Activated gamma-delta T cell treated with anti-CD3 and anti-CD28 coated beads, Interleukin-2, amount 50 U/mL, for 16 hours (primary cell): ENCODE results near the gene CWC15.
"Not testable (repeated sequence)": the region's sequence is repeated elsewhere in the genome, so short reads cannot be mapped to it uniquely, and the experiment has no call there.

Source experiments
- DNase-seq: peaks from one replicate; pipeline ENCODE4 v3.0.0-alpha.2; 2020; ENCODE audit warnings: low read depth

The CWC15 gene

DNA sequence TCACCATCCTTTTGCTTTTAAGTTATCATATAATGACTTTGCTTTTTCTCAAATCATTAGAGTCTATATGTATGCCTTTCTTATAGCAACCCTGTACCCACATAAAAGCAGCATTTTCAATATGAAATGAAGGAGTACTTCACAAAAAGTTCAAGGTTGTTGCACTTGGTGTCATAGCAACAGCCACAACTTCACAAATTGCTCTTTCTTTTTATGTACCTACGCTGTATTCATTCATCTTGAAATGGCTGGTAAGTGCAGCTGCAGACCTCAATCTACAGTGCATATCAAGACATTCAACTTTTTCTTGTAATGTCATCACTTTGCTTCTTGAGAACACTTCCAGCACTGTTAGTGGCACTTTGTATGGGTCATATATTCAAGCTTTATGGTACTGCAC lies 18.6 kb downstream of the CWC15 start:
- DNase-seq, result no peak

- no peak for DNase-seq
These were observed 25.2 kb downstream of the CWC15 start for GRCh38 chr11:94948070-94948617.

DNA sequence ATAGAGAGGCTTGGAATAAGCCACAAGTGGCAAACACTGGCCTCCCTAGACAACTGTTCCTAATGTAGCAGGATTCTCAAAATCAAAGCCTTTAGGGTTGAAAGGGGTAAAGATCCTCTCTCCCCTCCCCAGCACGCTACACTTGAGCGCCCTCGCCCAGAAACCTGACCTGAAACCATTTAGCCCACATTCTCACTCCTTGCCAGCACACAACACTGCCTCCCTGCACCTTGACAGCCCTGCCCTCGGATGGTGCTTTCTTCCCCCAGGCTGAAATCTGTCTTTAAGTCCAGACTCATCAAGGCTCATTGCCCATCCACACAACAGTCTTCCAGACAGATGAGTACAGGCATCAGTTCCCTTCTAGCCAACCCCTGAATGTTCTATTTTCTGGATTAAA lies 26.5 kb downstream of the CWC15 start:
- DNase-seq, result no peak

DNA sequence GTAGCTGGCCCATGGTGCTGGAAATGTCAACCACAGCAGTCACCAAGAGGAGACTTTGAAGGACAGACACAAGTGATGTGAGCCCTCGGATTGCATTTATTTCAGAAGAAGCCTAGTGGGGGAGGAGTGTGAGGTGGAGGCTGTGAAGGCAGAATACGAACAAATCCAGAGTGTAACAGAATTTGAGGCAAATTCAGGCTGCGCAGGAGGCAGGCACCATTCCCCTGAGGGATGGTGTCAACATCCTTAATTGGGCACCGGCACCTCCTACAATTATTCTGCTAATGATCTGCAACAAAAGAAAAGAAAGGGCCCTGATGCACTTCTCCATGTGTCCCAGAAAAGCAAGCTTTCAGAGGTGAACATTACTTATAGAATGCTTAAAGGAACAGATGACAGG lies 32.2 kb downstream of the CWC15 start:
- DNase-seq, result no peak

DNA sequence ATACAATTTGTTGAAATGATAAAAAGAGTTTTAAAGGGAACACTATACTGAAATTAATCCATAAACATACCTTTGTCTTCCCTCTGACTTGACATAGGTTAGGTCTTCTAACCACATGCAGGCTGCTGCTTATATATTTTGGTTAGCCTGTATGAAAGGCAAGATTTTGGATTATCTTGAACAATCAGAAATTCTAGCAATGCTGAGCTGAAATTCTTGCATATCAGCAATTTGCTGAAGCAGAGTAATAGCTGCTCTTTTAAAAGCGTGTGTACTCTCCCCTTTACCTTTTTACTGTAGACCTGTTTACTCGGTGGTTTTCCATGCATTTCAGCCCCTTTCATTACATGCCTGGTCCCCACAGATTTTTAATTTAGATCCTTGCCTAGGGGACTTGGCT lies 34.0 kb downstream of the CWC15 start:
- no peak for DNase-seq

GRCh38 chr11:94938095-94939055 lies 35.0 kb downstream of the CWC15 start:
- DNase-seq, result no peak

GRCh38 chr11:94934846-94935245 lies 38.5 kb downstream of the CWC15 start:
- no peak for DNase-seq

- DNase-seq, result no peak
These were observed 39.0 kb downstream of the CWC15 start for GRCh38 chr11:94934362-94934761.

DNA sequence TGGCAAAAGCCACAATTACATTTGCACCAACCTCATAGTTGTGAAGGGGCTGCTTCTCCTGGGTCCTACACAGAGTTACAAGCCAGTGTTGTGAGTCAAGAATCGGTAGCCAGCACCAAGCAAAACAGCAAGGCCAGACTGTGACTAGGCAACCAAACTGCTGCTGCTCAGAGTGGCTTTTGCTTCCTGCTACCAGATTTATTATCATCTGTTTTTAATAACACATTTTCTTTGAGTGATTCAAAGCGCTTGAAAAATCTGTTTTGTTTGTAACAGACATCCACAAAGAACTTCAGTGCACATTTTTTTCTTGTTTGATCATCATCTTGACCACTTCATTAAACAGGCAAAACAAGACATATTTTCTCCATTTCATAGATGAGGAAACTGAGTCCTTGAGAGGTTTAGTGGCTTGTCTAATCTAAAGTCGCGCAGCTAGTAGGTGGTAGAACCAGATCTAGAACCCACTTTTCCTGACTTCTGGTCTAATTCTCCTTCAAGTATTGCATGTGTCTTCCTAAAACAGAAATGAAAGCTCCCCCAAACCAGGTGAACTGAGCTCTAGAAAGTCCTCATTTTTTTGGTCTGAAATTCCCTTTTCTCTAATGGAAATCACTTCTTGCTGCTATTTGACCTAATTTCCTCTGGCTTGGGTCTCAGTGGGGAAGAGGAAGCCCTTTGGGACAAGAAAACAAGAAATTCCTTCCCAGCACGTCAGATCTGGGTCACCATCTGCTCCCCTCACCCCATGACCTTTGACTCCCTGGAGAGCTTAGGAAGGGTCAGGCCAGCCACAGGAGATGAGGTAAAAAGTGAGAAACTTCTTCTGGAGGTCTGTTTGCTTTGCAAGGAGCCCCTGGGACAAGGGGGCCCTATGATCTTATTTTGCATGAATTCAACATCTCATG lies 39.9 kb downstream of the CWC15 start:
- no peak for DNase-seq

GRCh38 chr11:94932503-94932902 lies 40.9 kb downstream of the CWC15 start:
- DNase-seq, result no peak

DNA sequence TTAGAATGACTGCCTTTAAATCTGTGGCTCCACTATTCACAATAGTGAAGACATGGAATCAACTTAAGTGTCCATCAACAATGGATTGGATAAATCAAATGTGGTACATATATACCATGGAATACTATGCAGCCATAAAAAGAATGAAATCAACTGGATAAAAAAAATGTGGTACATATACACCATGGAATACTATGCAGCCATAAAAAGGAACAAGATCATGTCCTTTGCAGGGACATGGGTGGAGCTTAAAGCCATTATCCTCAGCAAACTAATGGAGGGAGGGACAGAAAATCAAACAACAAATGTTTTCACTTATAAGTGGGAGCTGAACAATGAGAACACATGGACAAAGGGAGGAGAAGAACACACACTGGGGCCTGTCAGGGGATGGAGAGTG lies 41.3 kb downstream of the CWC15 start:
- DNase-seq, result not testable (repeated sequence)

- no peak for DNase-seq
These were observed 45.0 kb downstream of the CWC15 start for GRCh38 chr11:94928117-94928990.

- DNase-seq, result no peak
These were observed 46.6 kb downstream of the CWC15 start for GRCh38 chr11:94926698-94927237.

DNA sequence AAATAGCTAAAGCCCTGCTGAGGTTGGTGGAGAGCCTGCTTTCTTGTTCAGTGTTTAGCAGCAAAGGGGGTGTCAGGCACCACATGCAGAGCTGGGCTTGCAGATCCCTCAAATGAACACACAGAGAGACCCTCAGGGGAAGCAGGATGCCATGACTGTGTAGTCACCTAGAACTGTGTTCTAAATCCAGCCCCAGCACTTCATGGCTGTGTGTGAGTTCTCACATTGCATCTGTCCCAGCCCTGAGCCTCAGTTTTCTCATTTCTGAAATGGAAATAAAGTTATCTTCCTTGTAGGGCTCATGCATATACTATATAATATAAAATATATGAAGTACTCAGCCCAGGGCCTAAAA lies 47.1 kb downstream of the CWC15 start:
- no peak for DNase-seq

GRCh38 chr11:94925422-94926270 lies 47.7 kb downstream of the CWC15 start:
- no peak for DNase-seq

DNA sequence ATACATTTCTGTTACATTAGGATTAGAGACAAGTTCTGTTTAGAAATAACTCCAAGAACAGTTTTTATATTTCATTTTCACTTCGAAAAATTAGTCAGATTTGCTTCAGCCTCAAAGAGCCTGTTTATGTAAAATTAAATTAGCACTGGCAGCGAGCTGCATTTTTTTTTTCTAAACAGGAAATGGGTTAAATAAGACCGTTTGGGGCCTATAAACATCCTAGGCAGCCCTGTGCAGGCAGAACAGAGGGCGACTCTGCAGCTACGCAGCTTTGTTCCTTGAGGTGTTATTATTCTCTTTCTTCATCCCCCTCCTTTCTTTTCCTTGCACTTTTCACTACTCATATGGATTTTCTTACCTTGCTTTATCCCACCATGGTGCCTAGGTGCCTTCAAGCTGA lies 48.7 kb downstream of the CWC15 start:
- DNase-seq, result no peak

DNA sequence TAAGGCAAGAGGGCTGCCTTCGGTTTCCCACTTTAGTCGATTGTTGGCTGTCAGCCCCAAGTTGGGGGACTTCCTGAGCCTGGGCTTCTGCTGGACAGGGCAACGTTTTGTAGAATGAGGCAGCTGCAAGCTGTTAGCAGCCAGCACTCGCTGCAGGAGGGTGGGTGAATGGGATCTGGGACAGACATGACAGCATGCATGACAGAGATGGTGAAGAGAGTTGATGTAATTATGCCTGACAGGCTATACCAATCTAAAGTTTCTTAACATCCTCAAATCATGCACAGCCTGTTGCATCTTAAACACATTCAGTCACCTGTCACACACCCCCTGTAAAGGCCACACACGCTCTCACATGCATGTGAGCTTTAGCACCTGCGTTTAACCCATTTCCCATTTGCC lies 49.2 kb downstream of the CWC15 start:
- DNase-seq, result no peak

DNA sequence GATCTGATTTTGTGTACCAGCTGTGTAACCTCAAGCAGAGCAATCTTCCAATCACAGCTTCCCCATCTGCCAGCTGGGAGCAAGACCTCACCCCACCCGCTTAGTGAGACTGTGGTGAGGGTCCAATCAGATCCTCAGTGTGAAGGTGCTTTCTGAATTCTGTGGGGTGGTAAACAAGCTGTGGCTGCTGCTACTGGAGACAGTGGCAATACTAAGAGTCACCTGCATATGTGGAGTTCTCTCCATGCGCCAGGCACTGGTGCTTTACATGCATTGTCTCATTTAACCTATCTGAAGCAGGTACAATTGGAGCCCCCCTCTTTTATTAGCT lies 50.4 kb downstream of the CWC15 start:
- no peak for DNase-seq

DNA sequence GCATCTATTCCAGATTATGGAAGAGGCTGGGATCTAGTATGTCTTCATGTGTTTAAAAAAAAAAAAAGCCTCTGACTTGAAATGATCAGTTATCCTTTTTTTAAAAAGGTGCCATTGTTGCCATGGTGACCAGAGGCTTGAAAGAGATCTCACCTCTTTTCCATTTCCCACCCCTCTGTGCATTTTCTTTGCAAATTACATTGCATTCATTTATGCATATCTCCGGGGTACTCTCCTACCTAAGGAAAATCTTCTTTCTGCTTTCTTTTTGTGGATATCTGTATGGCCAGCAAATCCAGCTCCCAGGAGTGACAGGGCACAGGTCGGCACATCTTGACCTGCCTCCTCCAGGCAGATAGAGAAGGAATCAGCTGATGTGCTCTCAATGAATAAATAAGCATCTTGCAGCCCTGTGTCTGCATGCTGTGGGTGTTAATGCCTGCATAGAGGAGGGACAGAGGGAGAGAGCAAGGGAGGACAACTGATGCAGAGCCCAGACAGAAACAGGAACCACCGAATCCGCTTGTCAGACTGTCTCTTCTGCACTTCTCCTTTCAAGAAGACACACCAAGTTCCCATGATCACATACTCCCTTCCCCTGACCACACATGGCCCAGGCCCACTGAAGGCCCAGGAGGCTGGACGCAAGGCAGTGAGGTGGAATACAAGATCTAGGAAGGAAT lies 50.9 kb downstream of the CWC15 start:
- DNase-seq, result no peak

DNA sequence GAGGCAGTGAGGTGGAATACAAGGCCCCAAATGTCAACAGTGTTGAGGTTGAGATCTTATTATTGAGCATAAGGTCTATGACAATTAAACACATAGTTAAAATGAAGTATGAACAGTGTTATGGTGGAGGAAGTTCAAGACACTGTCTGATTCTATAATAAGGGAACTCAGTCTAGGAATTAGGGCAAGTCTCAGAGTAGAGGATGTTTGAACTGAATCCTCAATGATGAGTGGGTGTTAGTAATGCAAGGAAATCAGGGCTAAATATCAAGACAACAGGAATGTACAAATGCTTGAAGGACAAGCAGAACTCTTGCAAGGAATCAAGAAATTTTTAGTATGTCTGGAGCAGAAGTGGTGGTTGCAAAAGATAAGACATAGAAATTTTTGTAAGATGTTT lies 53.0 kb downstream of the CWC15 start:
- DNase-seq, result no peak
